ENCODE data around the gene IFIT1. TPM values are rescaled to one million over a fixed set of nuclear protein-coding genes. Genes with fewer than 3 reads are reported as not detected.
"Not testable (repeated sequence)": the region's sequence is repeated elsewhere in the genome, so short reads cannot be mapped to it uniquely, and the experiment has no call there.

IFIT1 gene
- total and polyA plus RNA-seq, 2 donors (not counting 3 experiments of a cell fraction or from before 2014, with no cell fraction given), result 0.51 to 0.75 TPM

GRCh38 chr10:89407792-89408191, 15.4 kb downstream of the IFIT1 start:
- H3K4me2 ChIP-seq (ENCODE audit: insufficient read depth, low read length); H3K79me2 ChIP-seq (ENCODE audit: control insufficient read depth, insufficient read depth, low read length); H4K20me1 ChIP-seq (replicated peaks; ENCODE audit: control insufficient read depth, extremely low read depth, insufficient read depth, low read length); FAIRE-seq; H3K9me3 ChIP-seq (replicated peaks; ENCODE audit: control insufficient read depth, insufficient read depth, low read length); H3K4me1 ChIP-seq (ENCODE audit: control insufficient read depth, extremely low read depth, insufficient read depth, low read length); DNase-seq (ENCODE audit: low read depth, low spot score); H3K27ac ChIP-seq (ENCODE audit: insufficient read depth, low read depth, low read length); intact Hi-C loops (cut with micrococcal nuclease); H2AFZ ChIP-seq (ENCODE audit: low read depth, low read length); H3K27me3 ChIP-seq (ENCODE audit: control insufficient read depth in 2 of 2, insufficient read depth in 2 of 2, low read length in 2 of 2); BruUV-seq (replicated peaks); H3K9me1 ChIP-seq (replicated peaks; ENCODE audit: control insufficient read depth, extremely low read depth, insufficient read depth, low read length); POLR2A ChIA-PET; H3K9ac ChIP-seq (replicated peaks; ENCODE audit: extremely low read depth, insufficient read depth, low read length); dilution Hi-C loops (cut with MboI; ENCODE audit: extremely low pct_ligation_motif_present, low sequenced_read_pairs); H3K4me3 ChIP-seq (replicated peaks in 1 of 3; ENCODE audit: insufficient read depth in 1 of 3, low read depth in 1 of 3, low read length in 3 of 3); H3K36me3 ChIP-seq (ENCODE audit: control insufficient read depth in 2 of 2, extremely low read depth in 1 of 2, insufficient read depth in 2 of 2, low read length in 2 of 2); CTCF ChIA-PET: not testable (repeated sequence)

- H3K4me1 ChIP-seq (ENCODE audit: control insufficient read depth, extremely low read depth, insufficient read depth, low read length); H3K79me2 ChIP-seq (ENCODE audit: control insufficient read depth, insufficient read depth, low read length); DNase-seq (ENCODE audit: low read depth, low spot score); dilution Hi-C loops (cut with MboI; ENCODE audit: extremely low pct_ligation_motif_present, low sequenced_read_pairs); H3K27me3 ChIP-seq (ENCODE audit: control insufficient read depth in 2 of 2, insufficient read depth in 2 of 2, low read length in 2 of 2); BruUV-seq (replicated peaks); H3K9ac ChIP-seq (replicated peaks; ENCODE audit: extremely low read depth, insufficient read depth, low read length); H3K4me3 ChIP-seq (replicated peaks in 1 of 3; ENCODE audit: insufficient read depth in 1 of 3, low read depth in 1 of 3, low read length in 3 of 3); H3K9me1 ChIP-seq (replicated peaks; ENCODE audit: control insufficient read depth, extremely low read depth, insufficient read depth, low read length); H3K36me3 ChIP-seq (ENCODE audit: control insufficient read depth in 2 of 2, extremely low read depth in 1 of 2, insufficient read depth in 2 of 2, low read length in 2 of 2); H3K9me3 ChIP-seq (replicated peaks; ENCODE audit: control insufficient read depth, insufficient read depth, low read length); FAIRE-seq; H3K4me2 ChIP-seq (ENCODE audit: insufficient read depth, low read length); H2AFZ ChIP-seq (ENCODE audit: low read depth, low read length); intact Hi-C loops (cut with micrococcal nuclease); H3K27ac ChIP-seq (ENCODE audit: insufficient read depth, low read depth, low read length); POLR2A ChIA-PET; CTCF ChIA-PET; H4K20me1 ChIP-seq (replicated peaks; ENCODE audit: control insufficient read depth, extremely low read depth, insufficient read depth, low read length): not testable (repeated sequence)
Observed at GRCh38 chr10:89409282-89409681, 16.9 kb downstream of the IFIT1 start.

GRCh38 chr10:89410551-89410950, 18.1 kb downstream of the IFIT1 start:
- H3K4me2 ChIP-seq (ENCODE audit: insufficient read depth, low read length); H3K79me2 ChIP-seq (ENCODE audit: control insufficient read depth, insufficient read depth, low read length); dilution Hi-C loops (cut with MboI; ENCODE audit: extremely low pct_ligation_motif_present, low sequenced_read_pairs); H3K36me3 ChIP-seq (ENCODE audit: control insufficient read depth in 2 of 2, extremely low read depth in 1 of 2, insufficient read depth in 2 of 2, low read length in 2 of 2); CTCF ChIA-PET; DNase-seq (ENCODE audit: low read depth, low spot score); H3K4me3 ChIP-seq (replicated peaks in 1 of 3; ENCODE audit: insufficient read depth in 1 of 3, low read depth in 1 of 3, low read length in 3 of 3); intact Hi-C loops (cut with micrococcal nuclease); H3K9me1 ChIP-seq (replicated peaks; ENCODE audit: control insufficient read depth, extremely low read depth, insufficient read depth, low read length); H3K27ac ChIP-seq (ENCODE audit: insufficient read depth, low read depth, low read length); BruUV-seq (replicated peaks); H2AFZ ChIP-seq (ENCODE audit: low read depth, low read length); H3K9ac ChIP-seq (replicated peaks; ENCODE audit: extremely low read depth, insufficient read depth, low read length); H4K20me1 ChIP-seq (replicated peaks; ENCODE audit: control insufficient read depth, extremely low read depth, insufficient read depth, low read length); H3K27me3 ChIP-seq (ENCODE audit: control insufficient read depth in 2 of 2, insufficient read depth in 2 of 2, low read length in 2 of 2); H3K4me1 ChIP-seq (ENCODE audit: control insufficient read depth, extremely low read depth, insufficient read depth, low read length); H3K9me3 ChIP-seq (replicated peaks; ENCODE audit: control insufficient read depth, insufficient read depth, low read length); POLR2A ChIA-PET; FAIRE-seq: not testable (repeated sequence)

GRCh38 chr10:89411135-89411534, 18.7 kb downstream of the IFIT1 start:
- FAIRE-seq; H3K36me3 ChIP-seq (ENCODE audit: control insufficient read depth in 2 of 2, extremely low read depth in 1 of 2, insufficient read depth in 2 of 2, low read length in 2 of 2); H3K4me3 ChIP-seq (replicated peaks in 1 of 3; ENCODE audit: insufficient read depth in 1 of 3, low read depth in 1 of 3, low read length in 3 of 3); H3K4me1 ChIP-seq (ENCODE audit: control insufficient read depth, extremely low read depth, insufficient read depth, low read length); H3K9me3 ChIP-seq (replicated peaks; ENCODE audit: control insufficient read depth, insufficient read depth, low read length); H4K20me1 ChIP-seq (replicated peaks; ENCODE audit: control insufficient read depth, extremely low read depth, insufficient read depth, low read length); H3K27me3 ChIP-seq (ENCODE audit: control insufficient read depth in 2 of 2, insufficient read depth in 2 of 2, low read length in 2 of 2); H3K27ac ChIP-seq (ENCODE audit: insufficient read depth, low read depth, low read length); CTCF ChIA-PET; H3K4me2 ChIP-seq (ENCODE audit: insufficient read depth, low read length); H3K9me1 ChIP-seq (replicated peaks; ENCODE audit: control insufficient read depth, extremely low read depth, insufficient read depth, low read length); dilution Hi-C loops (cut with MboI; ENCODE audit: extremely low pct_ligation_motif_present, low sequenced_read_pairs); intact Hi-C loops (cut with micrococcal nuclease); BruUV-seq (replicated peaks); POLR2A ChIA-PET; H3K9ac ChIP-seq (replicated peaks; ENCODE audit: extremely low read depth, insufficient read depth, low read length); H2AFZ ChIP-seq (ENCODE audit: low read depth, low read length); H3K79me2 ChIP-seq (ENCODE audit: control insufficient read depth, insufficient read depth, low read length); DNase-seq (ENCODE audit: low read depth, low spot score): not testable (repeated sequence)

Measured in endothelial cell of umbilical vein (primary cell).